PC-9 (cell line): ENCODE data around the gene LRP3. TPM values are rescaled to one million over a fixed set of nuclear protein-coding genes. Genes with fewer than 3 reads are reported as not detected.

ENCODE experiments used
- BruUV-seq: library from RNA; stranded (reverse); fragments of 400-500 nt; replicated peaks from 2 replicates; lab custom pipeline; 2021; lab: Mats Ljungman, UMichigan
- CTCF ChIA-PET: fragments of 300-600 bp; sonication (Branson Sonifier 250); formaldehyde crosslinking; loops from one replicate; lab custom pipeline; 2022; ENCODE audit warnings: antibody characterized with exemption; lab: Charles Lee
- POLR2A ChIA-PET: fragments of 300-600 bp; sonication (Branson Sonifier 250); formaldehyde crosslinking; loops from one replicate; lab custom pipeline; 2022; ENCODE audit warnings: antibody characterized with exemption; ENCODE audit not compliant: unreplicated experiment; lab: Charles Lee
- DNase-seq, 2 experiments: peaks; one replicate each; pipeline versions ENCODE4 v3.0.0 to v3.0.0-alpha.2; 2015 to 2022; ENCODE audit warnings: mixed read lengths in 1 of 2
- H2AFZ ChIP-seq: fragments of 200-600 bp; sonication (generic); 2 replicates; pipeline ENCODE4 v1.8.1; 2017; ENCODE audit warnings: antibody characterized with exemption
- H3F3A ChIP-seq: fragments of 200-600 bp; sonication (generic); 2 replicates; pipeline ENCODE4 v1.8.1; 2017; ENCODE audit warnings: antibody characterized with exemption, mild to moderate bottlenecking, low read depth; ENCODE audit not compliant: insufficient read depth
- H3K27ac ChIP-seq: fragments of 200-600 bp; sonication (generic); 2 replicates; pipeline ENCODE4 v1.6.1; 2016; ENCODE audit warnings: mixed run types
- H3K27me3 ChIP-seq: fragments of 200-600 bp; sonication (generic); 2 replicates; pipeline ENCODE4 v1.6.1; 2016; ENCODE audit warnings: low read depth, mixed run types; ENCODE audit not compliant: insufficient read depth
- H3K36me3 ChIP-seq: fragments of 200-600 bp; sonication (generic); 2 replicates; pipeline ENCODE4 v1.6.1; 2016; ENCODE audit warnings: low read depth, mixed run types
- H3K4me1 ChIP-seq: fragments of 200-600 bp; sonication (generic); replicated peaks from 2 replicates; pipeline ENCODE4 v1.6.1; 2016; ENCODE audit warnings: mixed run types; ENCODE audit not compliant: insufficient read depth
- H3K4me2 ChIP-seq: fragments of 200-600 bp; sonication (generic); 2 replicates; pipeline ENCODE4 v1.6.1; 2017; ENCODE audit warnings: mixed run types
- H3K4me3 ChIP-seq: fragments of 200-600 bp; sonication (generic); 2 replicates; pipeline ENCODE4 v1.6.1; 2016; ENCODE audit warnings: mixed run types
- H3K79me2 ChIP-seq: fragments of 200-600 bp; sonication (generic); 2 replicates; pipeline ENCODE4 v1.6.1; 2017; ENCODE audit warnings: low read depth, mixed run types
- H3K9me2 ChIP-seq: fragments of 200-600 bp; sonication (generic); 2 replicates; pipeline ENCODE4 v1.8.1; 2017; ENCODE audit warnings: mild to moderate bottlenecking; ENCODE audit not compliant: insufficient read depth
- H3K9me3 ChIP-seq: fragments of 200-600 bp; sonication (generic); 2 replicates; pipeline ENCODE4 v1.8.1; 2016; ENCODE audit warnings: low read depth; ENCODE audit not compliant: insufficient read depth
- H4K20me1 ChIP-seq: fragments of 200-600 bp; sonication (generic); 2 replicates; pipeline ENCODE4 v1.8.1; 2017; ENCODE audit not compliant: insufficient read depth
- CTCF ChIP-seq: fragments of 200-600 bp; sonication (generic); conservative IDR thresholded peaks from 2 replicates; pipeline ENCODE4 v1.6.1; 2017; ENCODE audit warnings: mixed run types, antibody characterized with exemption, mild to moderate bottlenecking, moderate library complexity
- EZH2 ChIP-seq: fragments of 200-600 bp; sonication (generic); IDR thresholded peaks from 2 replicates; pipeline ENCODE4 v1.8.0; 2017; ENCODE audit warnings: antibody characterized with exemption, low read depth
- intact Hi-C: fragments of 100-400 bp; cut with micrococcal nuclease; formaldehyde crosslinking; loops from one replicate; pipeline ENCODE4 v1.10.0; 2022; ENCODE audit not compliant: unreplicated experiment
- total RNA-seq: library from RNA; stranded (reverse); gene quantifications from 2 replicates; pipeline ENCODE4 v1.2.3, GENCODE V29; 2021

Gene LRP3
- total RNA-seq, 1 experiment from 2014 or later, result 2.3 TPM

- no peaks in the 10 kb centered on the region for H3K36me3 ChIP-seq
- H3K27me3 ChIP-seq, result no peaks in the 10 kb centered on the region
- no peaks in the 10 kb centered on the region for H3K9me2 ChIP-seq
- no peak for TF ChIP-seq CTCF
- no peak for TF ChIP-seq EZH2
- H3K4me1 ChIP-seq, result 0 out of 2 replicates have a peak, but pooled peaks cover 2% of the 10 kb centered on the region
- H3F3A ChIP-seq, result no peaks in the 10 kb centered on the region
- H4K20me1 ChIP-seq, result no peaks in the 10 kb centered on the region
- POLR2A ChIA-PET, result no interaction called here
- CTCF ChIA-PET, result no interaction called here
- no peaks in the 10 kb centered on the region for H3K9me3 ChIP-seq
- H3K27ac ChIP-seq, result no peak overlapping the region
- BruUV-seq, result no TSS peak
- intact Hi-C loops, result no loop called here
- H3K4me3 ChIP-seq, result no peak overlapping the region
- no peak overlapping the region for H2AFZ ChIP-seq
- H3K4me2 ChIP-seq, result no peak overlapping the region
- H3K79me2 ChIP-seq, result no peaks in the 10 kb centered on the region
- DNase-seq, result no peak
Observed at GRCh38 chr19:33156334-33156733, 37.8 kb upstream of the LRP3 start.

GRCh38 chr19:33157906-33158305 lies 36.2 kb upstream of the LRP3 start:
- CTCF ChIA-PET, result no interaction called here

GRCh38 chr19:33158365-33158764 lies 35.8 kb upstream of the LRP3 start:
- Histone ChIP-seq H3K4me3 (no peak overlapping the region), H3K9me3 (no peaks in the 10 kb centered on the region), H3K36me3 (no peaks in the 10 kb centered on the region), H4K20me1 (no peaks in the 10 kb centered on the region), H3K27ac (no peak overlapping the region), H3K9me2 (no peaks in the 10 kb centered on the region), H3K27me3 (no peaks in the 10 kb centered on the region), H2AFZ (no peak overlapping the region), H3F3A (no peaks in the 10 kb centered on the region), H3K4me1 (no peaks in the 10 kb centered on the region), H3K79me2 (no peaks in the 10 kb centered on the region), H3K4me2 (no peak overlapping the region)
- TF ChIP-seq CTCF, result no peak
- TF ChIP-seq EZH2, result no peak
- no TSS peak for BruUV-seq
- ChIA-PET POLR2A (no interaction called here), CTCF (interaction anchor here (0.7 kb wide), 1 partner anchor 240 kb away, joined by 4 read pairs; no protein-coding TSS in a partner anchor)
- DNase-seq, result no peak
- intact Hi-C loops, result no loop called here

More at GRCh38 chr19:33157906-33158305, 36.2 kb upstream of the LRP3 start:
- Histone ChIP-seq H3K27me3 (no peaks in the 10 kb centered on the region), H3K79me2 (no peaks in the 10 kb centered on the region), H3F3A (no peaks in the 10 kb centered on the region), H4K20me1 (no peaks in the 10 kb centered on the region), H3K27ac (no peak overlapping the region), H3K9me3 (no peaks in the 10 kb centered on the region), H3K4me3 (no peak overlapping the region), H3K9me2 (no peaks in the 10 kb centered on the region), H3K4me2 (no peak overlapping the region), H3K4me1 (no peaks in the 10 kb centered on the region), H2AFZ (no peak overlapping the region), H3K36me3 (no peaks in the 10 kb centered on the region)
- no TSS peak for BruUV-seq
- POLR2A ChIA-PET, result no interaction called here
- intact Hi-C loops, result no loop called here
- no peak for DNase-seq
- TF ChIP-seq CTCF (no peak), EZH2 (no peak)
